ENCODE results near the gene ARCN1.
"Not testable (repeated sequence)": the region's sequence is repeated elsewhere in the genome, so short reads cannot be mapped to it uniquely, and the experiment has no call there.

Gene ARCN1

DNA sequence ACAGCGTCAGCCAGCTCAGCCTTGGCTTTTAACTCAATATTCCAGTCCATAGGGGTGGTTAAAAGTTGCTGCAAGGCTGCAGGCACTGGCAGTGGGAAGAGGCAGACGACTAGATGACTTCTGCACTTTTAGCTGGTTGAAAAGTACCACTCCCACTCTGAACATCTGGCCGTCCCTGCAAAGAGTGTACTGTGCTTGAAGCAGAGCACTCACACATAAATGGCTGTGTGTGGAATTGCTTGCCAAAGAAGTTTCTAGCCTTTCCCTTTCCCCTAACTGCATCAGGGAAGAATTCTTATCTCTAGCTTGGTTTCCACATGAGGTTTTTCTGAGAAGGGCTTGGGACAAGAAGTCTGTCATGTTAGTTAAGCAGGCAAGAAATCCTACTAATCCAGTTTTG, 30.1 kb downstream of the ARCN1 start:
- Histone ChIP-seq H3K79me2 (no peaks in the 10 kb centered on the region), H3K27me3 (ENCODE audit: control insufficient read depth, insufficient read depth, low read length) (no peaks in the 10 kb centered on the region), H3K4me2 (ENCODE audit: low read length) (no peak overlapping the region), H3K9me3 (ENCODE audit: control insufficient read depth, low read length) (no peaks in the 10 kb centered on the region), H3K9ac (no peak overlapping the region), H3K27ac (no peak overlapping the region), H3K4me1 (no peaks in the 10 kb centered on the region), H3K4me3 (ENCODE audit: low read depth, low read length) (no peak overlapping the region), H3K36me3 (ENCODE audit: control insufficient read depth, insufficient read depth, low read length) (no peaks in the 10 kb centered on the region), H2AFZ (no peak overlapping the region)
- TF ChIP-seq, protein P1, sequence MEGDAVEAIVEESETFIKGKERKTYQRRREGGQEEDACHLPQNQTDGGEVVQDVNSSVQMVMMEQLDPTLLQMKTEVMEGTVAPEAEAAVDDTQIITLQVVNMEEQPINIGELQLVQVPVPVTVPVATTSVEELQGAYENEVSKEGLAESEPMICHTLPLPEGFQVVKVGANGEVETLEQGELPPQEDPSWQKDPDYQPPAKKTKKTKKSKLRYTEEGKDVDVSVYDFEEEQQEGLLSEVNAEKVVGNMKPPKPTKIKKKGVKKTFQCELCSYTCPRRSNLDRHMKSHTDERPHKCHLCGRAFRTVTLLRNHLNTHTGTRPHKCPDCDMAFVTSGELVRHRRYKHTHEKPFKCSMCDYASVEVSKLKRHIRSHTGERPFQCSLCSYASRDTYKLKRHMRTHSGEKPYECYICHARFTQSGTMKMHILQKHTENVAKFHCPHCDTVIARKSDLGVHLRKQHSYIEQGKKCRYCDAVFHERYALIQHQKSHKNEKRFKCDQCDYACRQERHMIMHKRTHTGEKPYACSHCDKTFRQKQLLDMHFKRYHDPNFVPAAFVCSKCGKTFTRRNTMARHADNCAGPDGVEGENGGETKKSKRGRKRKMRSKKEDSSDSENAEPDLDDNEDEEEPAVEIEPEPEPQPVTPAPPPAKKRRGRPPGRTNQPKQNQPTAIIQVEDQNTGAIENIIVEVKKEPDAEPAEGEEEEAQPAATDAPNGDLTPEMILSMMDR (IDR thresholded peaks at IDR 0.05): no peak

DNA sequence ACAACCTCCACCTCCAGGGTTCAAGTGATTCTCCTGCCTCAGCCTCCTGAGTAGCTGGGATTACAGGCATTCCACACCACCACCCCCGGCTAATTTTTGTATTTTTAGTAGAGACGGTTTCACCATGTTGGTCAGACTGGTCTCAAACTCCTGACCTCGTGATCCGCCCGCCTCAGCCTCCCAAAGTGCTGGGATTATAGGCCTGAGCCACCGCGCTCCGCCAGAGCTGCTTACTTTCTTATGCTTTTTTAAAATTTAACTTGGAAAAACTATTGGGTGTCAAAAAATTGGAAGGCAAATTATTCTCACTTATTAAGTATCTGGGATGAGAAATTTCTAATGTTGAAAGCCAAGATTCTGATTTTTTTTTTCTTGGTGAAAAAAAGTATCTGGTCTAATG, 31.5 kb downstream of the ARCN1 start:
- not testable (repeated sequence) for H3K36me3 ChIP-seq (ENCODE audit: control insufficient read depth, insufficient read depth, low read length); H3K79me2 ChIP-seq; H3K27me3 ChIP-seq (ENCODE audit: control insufficient read depth, insufficient read depth, low read length); H3K4me3 ChIP-seq (ENCODE audit: low read depth, low read length); H2AFZ ChIP-seq; H3K9me3 ChIP-seq (ENCODE audit: control insufficient read depth, low read length); H3K4me2 ChIP-seq (ENCODE audit: low read length); H3K4me1 ChIP-seq; H3K9ac ChIP-seq; H3K27ac ChIP-seq

DNA sequence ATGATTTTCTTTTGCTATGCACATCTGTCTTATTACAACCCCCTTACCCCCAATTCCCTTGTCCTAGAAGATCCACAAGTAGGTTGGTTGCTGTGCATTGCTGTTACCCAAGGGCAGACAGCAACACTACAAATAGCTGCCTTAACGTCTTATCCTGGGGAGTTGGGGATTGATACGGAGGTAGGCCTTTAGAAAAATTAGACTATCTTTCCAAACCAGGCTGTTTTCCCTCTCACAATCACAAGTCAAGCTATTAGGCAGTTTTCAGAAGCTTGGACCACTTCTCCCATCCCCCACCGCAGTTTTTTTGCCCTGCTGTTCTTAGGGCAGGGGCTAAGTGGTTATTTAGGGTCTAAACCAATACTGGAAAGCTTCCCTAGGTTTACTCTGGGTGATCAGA, 32.4 kb downstream of the ARCN1 start:
- Histone ChIP-seq H3K27ac (no peak overlapping the region), H2AFZ (no peak overlapping the region), H3K4me3 (ENCODE audit: low read depth, low read length) (no peak overlapping the region), H3K79me2 (no peaks in the 10 kb centered on the region), H3K9ac (no peak overlapping the region), H3K36me3 (ENCODE audit: control insufficient read depth, insufficient read depth, low read length) (no peaks in the 10 kb centered on the region), H3K9me3 (ENCODE audit: control insufficient read depth, low read length) (no peaks in the 10 kb centered on the region), H3K4me2 (ENCODE audit: low read length) (no peak overlapping the region), H3K4me1 (no peaks in the 10 kb centered on the region), H3K27me3 (ENCODE audit: control insufficient read depth, insufficient read depth, low read length) (no peaks in the 10 kb centered on the region)
- TF ChIP-seq, protein P1 (IDR thresholded peaks at IDR 0.05): no peak

DNA sequence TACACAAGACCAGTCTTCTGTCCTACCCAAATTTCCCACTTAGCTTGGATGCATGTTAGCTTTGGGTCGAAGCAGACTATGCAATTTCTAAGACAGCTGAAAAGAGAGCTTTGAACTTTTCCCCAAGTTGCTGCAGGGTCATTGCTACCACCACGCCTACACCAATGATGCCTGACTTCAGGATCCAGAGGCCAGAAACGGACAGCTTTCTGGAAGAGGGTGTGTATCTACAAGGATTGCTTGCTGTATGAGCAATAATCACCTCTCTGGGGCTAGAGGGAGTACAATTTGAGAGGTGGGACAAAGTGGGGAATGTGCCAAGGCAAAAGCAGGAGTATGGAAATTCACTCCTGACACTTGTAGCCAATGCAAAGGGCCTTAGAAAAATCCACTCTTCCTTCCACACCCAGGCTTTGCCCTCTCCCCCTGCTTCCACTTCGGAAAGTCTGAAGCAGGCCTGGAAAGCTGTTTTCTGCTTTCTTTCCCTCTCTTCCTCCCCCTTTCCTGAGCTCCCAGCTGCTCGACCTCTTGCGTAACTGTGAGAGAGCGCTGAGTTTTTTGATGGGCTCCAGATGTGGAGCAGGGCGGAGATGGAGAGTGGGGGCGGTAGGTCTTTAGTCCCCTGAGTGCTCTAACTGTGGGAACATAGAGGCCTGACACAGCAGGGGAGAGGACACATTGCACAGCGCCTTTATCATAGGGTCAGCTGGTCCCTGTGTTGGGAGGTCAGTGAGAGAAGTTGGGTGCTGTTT, 33.1 kb downstream of the ARCN1 start:
- Histone ChIP-seq H3K4me1 (no peaks in the 10 kb centered on the region), H3K36me3 (ENCODE audit: control insufficient read depth, insufficient read depth, low read length) (no peaks in the 10 kb centered on the region), H3K27me3 (ENCODE audit: control insufficient read depth, insufficient read depth, low read length) (no peaks in the 10 kb centered on the region), H3K9me3 (ENCODE audit: control insufficient read depth, low read length) (no peaks in the 10 kb centered on the region), H2AFZ (no peak overlapping the region), H3K27ac (no peak overlapping the region), H3K4me2 (ENCODE audit: low read length) (no peak overlapping the region), H3K9ac (no peak overlapping the region), H3K4me3 (ENCODE audit: low read depth, low read length) (no peak overlapping the region), H3K79me2 (no peaks in the 10 kb centered on the region)
- TF ChIP-seq, protein P1 (IDR thresholded peaks at IDR 0.05): no peak

DNA sequence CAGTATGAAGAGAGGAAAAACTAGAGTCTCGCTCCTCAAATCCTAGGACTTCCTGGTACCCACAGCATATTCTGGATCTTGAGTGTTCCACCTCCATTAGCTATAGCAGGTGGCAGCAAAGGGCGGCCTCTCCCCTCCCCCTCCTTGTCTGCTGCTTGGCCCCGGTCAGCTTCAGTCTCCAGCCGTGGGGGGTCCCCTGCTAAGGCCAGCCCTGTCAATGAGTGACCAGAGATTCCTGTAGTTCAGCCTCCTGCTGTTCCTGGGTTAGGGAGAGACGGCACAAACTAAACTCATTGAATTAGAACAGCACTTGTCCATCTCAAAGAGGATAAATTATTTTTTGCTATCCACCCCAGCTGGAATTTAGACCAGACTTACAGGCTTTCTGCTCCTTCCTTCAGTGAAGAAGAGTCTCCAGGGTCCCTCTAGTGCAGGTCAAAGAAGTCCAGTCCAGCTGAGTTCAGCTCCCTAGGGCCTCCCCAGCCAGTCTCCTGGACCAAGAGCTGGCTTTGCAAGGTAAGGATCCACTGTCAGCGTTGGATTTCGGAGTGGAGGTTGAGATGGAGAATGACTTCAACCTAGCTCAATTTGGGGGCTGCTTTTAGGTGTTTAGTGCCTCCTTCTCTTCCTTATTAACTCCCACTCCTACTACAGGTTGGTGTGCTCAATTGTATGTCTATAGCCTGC, 34.1 kb downstream of the ARCN1 start:
- H3K4me3 ChIP-seq (ENCODE audit: low read depth, low read length): no peak overlapping the region
- TF ChIP-seq, protein P1 (IDR thresholded peaks at IDR 0.05): no peak

More for the DNA sequence above, 34.1 kb downstream of the ARCN1 start:
- H3K27me3 ChIP-seq (ENCODE audit: control insufficient read depth, insufficient read depth, low read length): no peaks in the 10 kb centered on the region
- H2AFZ ChIP-seq: no peak overlapping the region
- H3K9ac ChIP-seq: no peak overlapping the region
- H3K4me1 ChIP-seq: no peaks in the 10 kb centered on the region
- no peaks in the 10 kb centered on the region for H3K79me2 ChIP-seq
- no peak overlapping the region for H3K27ac ChIP-seq
- H3K9me3 ChIP-seq (ENCODE audit: control insufficient read depth, low read length): no peaks in the 10 kb centered on the region
- no peaks in the 10 kb centered on the region for H3K36me3 ChIP-seq (ENCODE audit: control insufficient read depth, insufficient read depth, low read length)
- H3K4me2 ChIP-seq (ENCODE audit: low read length): no peak overlapping the region
